Trophoblast cell (in vitro differentiated cells and primary cell): ENCODE measurements around the gene GRAMD4.
A peak's percentile ranks its signal among the peaks of the same experiment; 100 is the strongest.

Experiments
- DNase-seq, 2 donors: peaks; one replicate each; pipeline ENCODE4 v3.0.0-alpha.2; 2016
- H2AFZ ChIP-seq: 2 replicates; pipeline ENCODE4 v1.6.1; 2013; ENCODE audit warnings: low read length, moderate library complexity, mild to moderate bottlenecking; ENCODE audit not compliant: insufficient read depth, poor library complexity
- H2AK5ac ChIP-seq: 2 replicates; pipeline ENCODE4 v1.6.1; 2013; ENCODE audit warnings: mild to moderate bottlenecking, low read length
- H2BK120ac ChIP-seq: 2 replicates; pipeline ENCODE4 v1.6.1; 2013; ENCODE audit warnings: low read length, mild to moderate bottlenecking, moderate library complexity; ENCODE audit not compliant: insufficient read depth, poor library complexity
- H2BK12ac ChIP-seq: 2 replicates; pipeline ENCODE4 v1.6.1; 2013; ENCODE audit warnings: mild to moderate bottlenecking, low read length, moderate library complexity
- H2BK5ac ChIP-seq: 2 replicates; pipeline ENCODE4 v1.6.1; 2013; ENCODE audit warnings: low read length, low read depth, moderate library complexity, mild to moderate bottlenecking; ENCODE audit not compliant: poor library complexity
- H3K14ac ChIP-seq: 2 replicates; pipeline ENCODE4 v1.6.1; 2013; ENCODE audit warnings: mild to moderate bottlenecking, low read length
- H3K18ac ChIP-seq: 2 replicates; pipeline ENCODE4 v1.6.1; 2013; ENCODE audit warnings: mild to moderate bottlenecking, low read length
- H3K23ac ChIP-seq: 2 replicates; pipeline ENCODE4 v1.6.1; 2013; ENCODE audit warnings: low read length
- H3K27ac ChIP-seq: 2 replicates; pipeline ENCODE4 v1.5.1; 2013; ENCODE audit warnings: low read depth, mild to moderate bottlenecking, inconsistent platforms, low read length, moderate library complexity
- H3K27me3 ChIP-seq: 2 replicates; pipeline ENCODE4 v1.6.1; 2013; ENCODE audit warnings: inconsistent platforms, mild to moderate bottlenecking, low read length, moderate library complexity; ENCODE audit not compliant: insufficient read depth
- H3K36me3 ChIP-seq, 2 experiments: 1 replicate in 1 of 2; 2 replicates in 1 of 2; pipeline ENCODE4 v1.6.1; 2013; ENCODE audit warnings: low read length in 2 of 2, mild to moderate bottlenecking in 2 of 2, moderate library complexity in 1 of 2; ENCODE audit not compliant: insufficient read depth in 2 of 2, control insufficient read depth in 1 of 2
- H3K4ac ChIP-seq: 2 replicates; pipeline ENCODE4 v1.6.1; 2013; ENCODE audit warnings: low read depth, mild to moderate bottlenecking, low read length, moderate library complexity
- H3K4me1 ChIP-seq, 2 experiments: 1 replicate in 1 of 2; 2 replicates in 1 of 2; pipeline ENCODE4 v1.6.1; 2013; ENCODE audit warnings: low read length in 2 of 2, mild to moderate bottlenecking in 2 of 2, moderate library complexity in 1 of 2; ENCODE audit not compliant: insufficient read depth in 2 of 2, control insufficient read depth in 1 of 2
- H3K4me2 ChIP-seq: 2 replicates; pipeline ENCODE4 v1.6.1; 2013; ENCODE audit warnings: inconsistent platforms, mild to moderate bottlenecking, low read length, moderate library complexity
- H3K4me3 ChIP-seq: 2 replicates; pipeline ENCODE4 v1.5.1; 2013; ENCODE audit warnings: mild to moderate bottlenecking, low read depth, low read length, inconsistent platforms
- H3K79me1 ChIP-seq: one replicate; pipeline ENCODE4 v1.6.1; 2013; ENCODE audit warnings: low read length
- H3K79me2 ChIP-seq: 2 replicates; pipeline ENCODE4 v1.6.1; 2013; ENCODE audit warnings: low read length, mild to moderate bottlenecking; ENCODE audit not compliant: control insufficient read depth, insufficient read depth, poor library complexity
- H3K9ac ChIP-seq: 2 replicates; pipeline ENCODE4 v1.6.1; 2013; ENCODE audit warnings: mild to moderate bottlenecking, low read length
- H3K9me3 ChIP-seq: 2 replicates; pipeline ENCODE4 v1.6.1; 2013; ENCODE audit warnings: low read depth, mild to moderate bottlenecking, control low read depth, inconsistent platforms, low read length; ENCODE audit not compliant: insufficient read depth
- H4K12ac ChIP-seq: 2 replicates; pipeline ENCODE4 v1.6.1; 2013; ENCODE audit warnings: low read depth, mild to moderate bottlenecking, low read length, moderate library complexity
- H4K8ac ChIP-seq: 2 replicates; pipeline ENCODE4 v1.6.1; 2013; ENCODE audit warnings: low read depth, mild to moderate bottlenecking, low read length, moderate library complexity
- H4K91ac ChIP-seq: one replicate; pipeline ENCODE4 v1.6.1; 2013; ENCODE audit warnings: low read depth, mild to moderate bottlenecking, low read length, moderate library complexity
- WGBS: extraction: QIAGEN DNeasy Blood & Tissue Kit; methylation state at CpG from one replicate; pipeline ENCODE4 v1.1.7; 2013; ENCODE audit warnings: missing lambda C conversion rate; ENCODE audit not compliant: insufficient read length, insufficient coverage; ENCODE audit errors: extremely low coverage; 5-methylcytosine and 5-hydroxymethylcytosine counted together

Gene GRAMD4

GRCh38 chr22:46673205-46673604, 53.0 kb downstream of the GRAMD4 start:
- H4K12ac ChIP-seq: no peak overlapping the region
- H3K36me3 ChIP-seq: peaks cover 18 to 42% of the 10 kb centered on the region in 2 experiments
- H3K79me2 ChIP-seq: no peaks in the 10 kb centered on the region
- WGBS: no CpG with 5 or more reads among the region's 10 CpGs
- H3K18ac ChIP-seq: no peak overlapping the region
- DNase-seq: peak in 1 of 2 donors; percentile 4
- H2BK12ac ChIP-seq: no peak overlapping the region
- H2BK5ac ChIP-seq: no peak overlapping the region
- no peak overlapping the region for H3K4me3 ChIP-seq
- no peak overlapping the region for H2AK5ac ChIP-seq
- no peak overlapping the region for H3K14ac ChIP-seq
- H2BK120ac ChIP-seq: no peak overlapping the region
- H3K79me1 ChIP-seq: no peaks in the 10 kb centered on the region
- H2AFZ ChIP-seq: no peak overlapping the region
- H3K9me3 ChIP-seq: no peaks in the 10 kb centered on the region
- no peak overlapping the region for H4K8ac ChIP-seq
- no peak overlapping the region for H3K27ac ChIP-seq
- H3K9ac ChIP-seq: no peak overlapping the region
- H3K4me2 ChIP-seq: no peak overlapping the region
- H3K23ac ChIP-seq: no peak overlapping the region
- no peaks in the 10 kb centered on the region for H3K4me1 ChIP-seq
- H3K4ac ChIP-seq: no peak overlapping the region
- no peaks in the 10 kb centered on the region for H3K27me3 ChIP-seq
- no peak overlapping the region for H4K91ac ChIP-seq

GRCh38 chr22:46673662-46674236, 53.6 kb downstream of the GRAMD4 start:
- no peak overlapping the region for H2BK12ac ChIP-seq

GRCh38 chr22:46674367-46674781, 54.2 kb downstream of the GRAMD4 start:
- Histone ChIP-seq H2BK120ac (no peak overlapping the region), H2AFZ (no peak overlapping the region), H3K4me1 (no peaks in the 10 kb centered on the region), H3K79me2 (no peaks in the 10 kb centered on the region), H4K8ac (no peak overlapping the region), H3K79me1 (no peaks in the 10 kb centered on the region), H3K14ac (no peak overlapping the region), H3K36me3 (peaks cover 14 to 36% of the 10 kb centered on the region in 2 experiments), H3K27ac (no peak overlapping the region), H2AK5ac (no peak overlapping the region), H3K9me3 (no peaks in the 10 kb centered on the region), H3K23ac (no peak overlapping the region), H3K9ac (no peak overlapping the region), H3K27me3 (no peaks in the 10 kb centered on the region), H4K12ac (no peak overlapping the region), H3K4ac (no peak overlapping the region), H2BK5ac (no peak overlapping the region), H3K4me3 (no peak overlapping the region), H3K4me2 (no peak overlapping the region), H4K91ac (no peak overlapping the region), H2BK12ac (no peak overlapping the region), H3K18ac (no peak overlapping the region)
- peak in 1 of 2 donors; percentile 10 for DNase-seq
- no CpG with 5 or more reads among the region's 19 CpGs for WGBS

More at GRCh38 chr22:46673662-46674236, 53.6 kb downstream of the GRAMD4 start:
- no peak overlapping the region for H4K91ac ChIP-seq
- H3K9ac ChIP-seq: no peak overlapping the region
- no peak overlapping the region for H3K23ac ChIP-seq
- no peak overlapping the region for H3K18ac ChIP-seq
- H3K4me2 ChIP-seq: no peak overlapping the region
- no peaks in the 10 kb centered on the region for H3K4me1 ChIP-seq
- H3K36me3 ChIP-seq: peaks cover 15 to 38% of the 10 kb centered on the region in 2 experiments
- no peak overlapping the region for H4K12ac ChIP-seq
- H4K8ac ChIP-seq: no peak overlapping the region
- H3K4ac ChIP-seq: no peak overlapping the region
- H3K9me3 ChIP-seq: no peaks in the 10 kb centered on the region
- H3K14ac ChIP-seq: no peak overlapping the region
- WGBS: no CpG with 5 or more reads among the region's 32 CpGs
- H3K4me3 ChIP-seq: no peak overlapping the region
- H3K79me2 ChIP-seq: no peaks in the 10 kb centered on the region
- H3K27me3 ChIP-seq: no peaks in the 10 kb centered on the region
- H2BK120ac ChIP-seq: no peak overlapping the region
- no peak for DNase-seq
- H2BK5ac ChIP-seq: no peak overlapping the region
- H3K27ac ChIP-seq: no peak overlapping the region
- no peaks in the 10 kb centered on the region for H3K79me1 ChIP-seq
- H2AK5ac ChIP-seq: no peak overlapping the region
- no peak overlapping the region for H2AFZ ChIP-seq

- Histone ChIP-seq H2BK12ac (no peak overlapping the region), H3K79me2 (no peaks in the 10 kb centered on the region), H2AK5ac (no peak overlapping the region), H4K8ac (no peak overlapping the region), H4K91ac (no peak overlapping the region), H3K4me1 (no peaks in the 10 kb centered on the region), H3K27ac (no peak overlapping the region), H4K12ac (no peak overlapping the region), H2BK5ac (no peak overlapping the region), H3K9ac (no peak overlapping the region), H3K4me2 (no peak overlapping the region), H3K23ac (no peak overlapping the region), H2BK120ac (no peak overlapping the region), H2AFZ (no peak overlapping the region), H3K36me3 (peaks cover 13 to 36% of the 10 kb centered on the region in 2 experiments), H3K79me1 (no peaks in the 10 kb centered on the region), H3K9me3 (no peaks in the 10 kb centered on the region), H3K4me3 (no peak overlapping the region), H3K27me3 (no peaks in the 10 kb centered on the region), H3K18ac (no peak overlapping the region), H3K4ac (no peak overlapping the region), H3K14ac (no peak overlapping the region)
- WGBS: no CpG with 5 or more reads among the region's 11 CpGs
- DNase-seq: no peak
These were observed 54.7 kb downstream of the GRAMD4 start for GRCh38 chr22:46674906-46675305.
